Occipital lobe (tissue), 2 donors: ENCODE data around the gene CPSF4L. TPM values are rescaled to one million over a fixed set of nuclear protein-coding genes. Genes with fewer than 3 reads are reported as not detected.
A peak's percentile ranks its signal among the peaks of the same experiment; 100 is the strongest.
"Not testable (repeated sequence)": the region's sequence is repeated elsewhere in the genome, so short reads cannot be mapped to it uniquely, and the experiment has no call there.

Experiments used
- DNase-seq: peaks from one replicate; lab custom pipeline; 2025; lab: John Stamatoyannopoulos, UW
- total RNA-seq: library from RNA; depleted of rRNA; stranded (reverse); fragments of >200 nt; gene quantifications from one replicate; pipeline ENCODE4 v1.2.3, GENCODE V29; 2014

Gene CPSF4L
- total RNA-seq, 1 donor from 2014 or later = not detected

DNA sequence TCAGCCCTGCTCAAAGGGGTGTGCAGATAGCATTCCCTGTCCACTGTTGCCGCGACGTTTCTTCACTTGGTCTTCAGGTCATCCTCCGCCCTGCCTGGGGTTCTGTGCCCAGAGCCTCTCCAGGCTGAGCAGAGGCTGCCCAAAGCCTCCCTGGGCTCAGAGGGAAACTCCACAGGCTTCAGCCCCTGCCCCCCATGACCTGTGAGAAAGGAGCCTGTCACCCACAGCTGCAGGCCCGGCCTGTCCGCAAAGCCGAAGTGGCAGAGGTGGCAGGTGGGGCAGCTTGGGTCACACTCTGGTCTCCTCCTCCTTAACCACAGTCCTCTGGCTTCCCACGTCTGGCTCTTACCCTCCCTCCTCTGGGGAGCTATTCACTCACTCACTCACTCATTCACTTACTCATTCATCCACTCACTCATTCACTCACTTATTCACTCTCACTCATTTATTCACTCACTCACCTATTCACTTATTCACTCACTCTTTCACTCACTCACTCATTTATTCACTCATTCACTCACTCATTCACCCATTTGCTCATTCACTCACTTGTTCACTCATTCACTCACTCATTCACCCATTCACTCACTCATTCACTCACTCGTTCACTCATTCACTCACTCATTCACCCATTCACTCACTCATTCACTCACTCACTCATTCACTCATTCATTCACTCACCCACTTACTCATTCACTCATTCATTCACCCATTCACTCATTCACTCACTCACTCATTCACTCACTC, 7.1 kb upstream of the CPSF4L start:
- DNase-seq = no peak

DNA sequence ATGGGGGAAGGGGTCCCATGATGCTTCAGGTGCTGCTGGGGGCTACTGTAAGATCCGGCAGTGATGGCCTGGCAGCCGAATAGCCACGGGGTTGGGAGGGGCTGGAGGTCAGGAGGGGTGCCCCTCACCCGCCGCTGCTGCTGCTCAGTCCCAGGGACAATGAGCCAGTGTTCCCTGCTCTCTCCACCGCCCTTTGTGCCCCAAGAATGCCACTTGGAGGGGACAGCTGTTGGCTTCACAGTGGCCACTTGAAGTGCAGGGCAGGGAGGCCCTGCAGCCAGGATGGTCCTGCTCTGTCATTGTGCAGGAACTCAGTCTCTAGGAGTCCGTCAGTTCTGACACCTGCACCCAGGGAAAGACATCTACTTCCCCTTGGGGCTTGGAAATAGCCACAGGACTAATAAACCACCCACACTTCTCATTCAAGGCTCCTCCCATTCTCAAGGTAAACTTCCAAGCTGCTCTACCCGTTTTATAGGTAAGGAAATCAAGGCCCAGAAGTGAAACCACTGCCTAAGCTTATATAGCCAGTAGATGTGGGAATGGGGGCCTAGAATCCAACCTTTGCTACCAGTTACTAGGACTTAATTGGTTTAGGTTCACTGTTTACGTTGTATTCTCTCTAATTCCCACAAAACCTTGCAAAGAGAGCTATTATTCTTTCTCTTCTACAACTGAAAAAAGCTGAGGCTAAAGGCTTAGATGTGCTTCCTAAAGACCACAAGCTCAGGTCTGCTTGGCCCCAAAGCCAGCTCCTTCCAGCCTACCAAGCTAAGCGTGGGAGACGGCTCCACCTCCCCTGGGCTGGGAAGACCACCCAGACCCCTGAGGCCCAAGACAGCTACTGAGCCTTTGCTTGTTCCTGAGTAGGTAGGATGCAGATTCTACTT, 6.2 kb upstream of the CPSF4L start:
- DNase-seq = peak; percentile 64

DNA sequence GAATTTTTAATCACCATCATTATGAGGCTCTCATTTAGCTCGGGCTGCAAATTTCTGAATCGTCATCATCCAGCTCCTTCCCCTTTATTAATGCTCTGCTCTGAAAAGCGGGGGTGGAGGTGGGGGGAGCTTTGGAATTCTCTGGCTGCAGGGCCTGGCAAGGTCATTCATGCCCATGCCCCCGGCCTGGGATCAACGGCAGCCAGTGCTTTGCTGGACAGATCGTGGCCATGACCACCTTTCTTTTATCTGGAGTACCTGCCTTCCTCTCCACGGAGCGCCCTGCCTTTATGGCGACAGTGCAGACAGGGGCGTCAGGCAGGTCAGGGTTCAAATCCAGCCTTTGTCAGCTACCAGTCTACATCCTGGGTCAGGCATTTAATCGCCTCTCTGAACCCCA, 5.1 kb upstream of the CPSF4L start:
- no peak for DNase-seq

DNA sequence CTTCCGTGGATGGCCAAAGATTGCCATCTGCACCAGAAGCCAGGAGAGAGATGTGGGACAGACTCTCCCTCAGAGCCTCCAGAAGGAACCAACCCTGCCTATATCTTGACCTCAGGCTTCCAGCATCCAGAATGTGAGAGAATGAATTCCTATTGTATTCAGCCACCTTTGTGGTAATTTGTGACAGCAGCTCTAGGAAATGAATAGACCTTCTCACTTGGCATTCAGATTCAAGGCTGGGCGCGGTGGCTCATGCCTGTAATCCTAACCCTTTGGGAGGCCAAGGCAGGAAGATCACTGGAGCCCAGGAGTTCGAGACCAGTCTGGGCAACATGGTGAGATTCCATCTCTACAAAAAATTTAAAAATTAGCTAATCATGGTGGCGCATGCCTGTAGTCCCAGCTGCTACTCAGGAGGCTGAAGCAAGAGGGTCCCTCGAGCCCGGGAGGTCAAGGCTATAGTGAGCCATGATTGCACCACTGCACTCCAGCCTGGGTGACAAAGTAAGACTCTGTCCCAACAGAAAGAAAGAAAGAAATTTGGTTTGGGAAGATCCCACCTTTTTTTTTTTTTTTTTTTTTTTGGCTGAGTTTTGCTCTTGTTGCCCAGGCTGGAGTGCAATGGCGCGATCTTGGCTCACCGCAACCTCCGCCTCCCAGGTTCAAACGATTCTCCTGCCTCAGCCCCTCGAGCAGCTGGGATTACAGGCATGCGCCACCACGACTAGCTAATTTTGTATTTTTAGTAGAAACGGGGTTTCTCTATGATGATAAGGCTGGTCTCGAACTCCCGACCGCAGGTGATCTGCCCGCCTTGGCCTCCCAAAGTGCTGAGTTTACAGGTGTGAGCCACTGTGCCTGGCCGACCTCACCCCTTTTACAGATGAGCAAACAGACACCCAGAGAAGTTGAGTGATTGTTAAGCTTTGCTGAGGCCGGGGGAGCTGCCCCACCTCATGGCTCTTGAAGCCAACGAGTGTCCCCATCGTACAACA, 4.3 kb upstream of the CPSF4L start:
- no peak for DNase-seq

DNA sequence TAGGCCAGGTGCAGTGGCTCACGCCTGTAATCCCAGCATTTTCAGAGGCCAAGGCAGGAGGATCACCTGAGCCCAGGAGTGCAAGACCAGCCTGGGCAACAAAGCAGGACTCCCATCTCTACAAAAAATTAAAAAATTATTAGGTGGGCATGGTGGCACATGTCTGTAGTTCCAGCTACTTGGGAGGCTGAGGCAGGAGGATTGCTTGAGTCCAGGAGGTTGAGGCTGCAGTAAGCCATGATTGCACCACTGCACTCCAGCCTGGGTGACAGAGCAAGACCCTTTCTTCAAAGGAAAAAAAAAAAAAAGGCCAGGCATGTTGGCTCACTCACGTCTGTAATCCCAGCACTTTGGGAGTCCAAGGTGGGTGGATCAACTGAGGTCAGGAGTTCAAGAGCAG, 2.8 kb upstream of the CPSF4L start:
- DNase-seq = not testable (repeated sequence)

DNA sequence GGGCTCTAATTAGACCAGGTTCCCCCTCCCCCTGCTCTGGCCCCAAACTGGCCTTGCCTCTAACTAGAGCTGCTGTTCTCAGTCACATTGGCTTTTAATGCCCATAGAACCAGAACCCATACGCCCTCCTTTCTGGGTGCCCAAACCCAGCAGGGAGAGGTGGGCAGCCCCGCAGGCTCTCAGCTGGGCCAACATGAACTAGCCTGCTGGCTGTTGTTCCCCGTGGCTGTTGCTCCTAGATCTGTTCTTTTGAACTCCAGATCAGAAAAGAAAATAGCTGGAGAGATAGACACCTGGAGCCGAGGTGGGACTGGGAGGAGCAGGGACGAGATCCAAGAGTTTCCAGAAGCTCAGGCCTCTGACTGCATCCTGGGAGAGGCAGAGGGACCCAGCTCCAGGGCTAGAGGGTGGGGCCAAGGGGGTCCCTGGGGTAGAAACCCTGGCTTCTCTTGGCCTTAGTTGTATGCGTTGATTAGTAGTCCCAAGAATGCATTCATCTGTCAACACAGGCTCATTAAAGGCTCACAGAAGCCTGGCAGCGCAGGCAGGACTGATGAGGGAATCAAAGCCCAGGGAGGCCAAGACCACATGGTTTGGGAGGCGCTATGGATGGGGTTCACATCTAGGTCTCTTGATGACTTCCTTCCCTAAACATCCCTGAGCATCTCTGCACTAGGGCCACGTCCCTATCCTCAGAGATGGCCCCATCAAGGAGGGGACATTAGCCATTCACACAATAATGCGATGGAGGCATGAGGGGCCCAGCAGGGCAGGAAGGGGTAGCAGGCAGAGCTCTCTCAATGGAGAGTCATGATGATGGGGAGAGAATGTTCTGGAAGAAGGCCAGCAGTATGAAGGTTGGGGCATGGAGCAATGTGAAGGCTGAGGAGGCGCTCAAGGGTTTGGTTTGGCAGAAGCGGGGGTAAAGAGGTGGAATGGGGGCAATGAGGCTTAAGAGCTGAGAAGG, 1.3 kb upstream of the CPSF4L start:
- DNase-seq = no peak

DNA sequence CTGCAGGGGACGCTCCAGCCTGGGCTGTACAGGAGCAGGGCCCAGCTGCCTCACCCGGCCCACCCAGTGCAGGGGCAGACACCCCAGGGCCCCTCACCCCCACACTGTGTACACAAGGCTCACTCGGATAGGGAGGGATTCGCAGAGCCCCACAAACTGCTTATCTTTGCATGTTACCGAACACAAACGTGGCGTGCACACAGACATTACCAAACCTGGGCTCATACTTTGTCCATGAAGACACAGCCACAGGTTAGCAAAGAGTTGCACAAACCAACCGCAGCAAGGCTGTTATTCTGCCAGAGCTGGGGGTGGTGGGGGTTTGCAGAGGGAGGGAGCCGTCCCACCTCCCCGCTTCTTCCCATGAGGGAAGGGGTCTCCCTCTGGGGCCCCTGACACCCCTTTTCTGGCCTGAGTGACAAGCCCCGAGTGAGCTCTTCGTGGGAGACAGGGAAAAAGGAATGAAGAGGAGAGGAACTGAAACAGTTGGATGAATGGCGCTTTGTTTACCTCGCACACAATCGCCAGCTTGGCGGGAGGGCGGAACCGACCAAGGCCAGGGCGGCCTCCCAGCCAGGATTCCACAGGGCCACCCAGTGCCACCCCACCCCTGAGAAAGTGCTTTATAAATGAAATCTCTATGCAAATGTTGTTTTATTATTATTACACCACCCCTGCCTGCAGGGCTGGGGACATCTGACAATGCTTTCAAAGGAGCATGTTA, 434 bp upstream of the CPSF4L start:
- peak; percentile 30 for DNase-seq

DNA sequence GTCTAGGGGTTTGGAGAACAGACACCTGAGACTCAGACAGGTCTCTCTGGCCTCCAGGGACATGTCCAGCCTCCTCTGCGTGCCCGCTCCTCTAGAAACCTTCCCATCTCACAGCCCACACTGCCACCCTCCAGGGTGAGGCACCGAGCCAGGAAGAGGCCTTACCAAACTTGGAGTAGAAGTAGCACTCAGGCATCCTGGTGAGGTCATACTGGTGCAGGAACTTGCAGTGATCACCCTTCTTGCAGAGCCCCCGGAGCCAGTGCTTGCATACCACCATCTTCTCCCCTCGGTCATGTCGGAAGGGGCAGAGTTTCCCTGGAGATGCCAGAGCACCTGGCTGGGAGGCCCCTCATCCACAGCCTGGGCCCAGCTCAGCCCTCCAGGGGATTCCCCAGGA, 4.2 kb downstream of the CPSF4L start:
- DNase-seq = no peak

DNA sequence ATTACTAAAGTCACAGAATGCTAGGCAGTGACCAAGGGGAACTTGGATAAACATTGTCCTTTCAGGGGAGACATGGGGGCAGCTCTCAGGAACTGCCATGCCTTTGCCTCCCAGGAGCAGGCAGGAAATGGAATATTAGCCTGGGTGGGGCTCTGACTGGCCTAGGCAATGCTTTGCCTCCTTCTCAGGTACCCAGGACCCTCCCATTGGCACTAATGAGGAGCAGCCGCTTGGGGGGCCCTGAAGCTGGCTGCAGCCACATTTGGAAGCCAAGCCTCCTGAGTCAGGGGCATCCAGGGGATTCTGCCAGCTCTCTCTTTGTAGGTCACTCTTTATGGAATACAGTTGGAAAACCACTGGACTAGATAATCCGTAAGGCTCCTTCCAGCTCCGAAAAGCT, 5.5 kb downstream of the CPSF4L start:
- no peak for DNase-seq

DNA sequence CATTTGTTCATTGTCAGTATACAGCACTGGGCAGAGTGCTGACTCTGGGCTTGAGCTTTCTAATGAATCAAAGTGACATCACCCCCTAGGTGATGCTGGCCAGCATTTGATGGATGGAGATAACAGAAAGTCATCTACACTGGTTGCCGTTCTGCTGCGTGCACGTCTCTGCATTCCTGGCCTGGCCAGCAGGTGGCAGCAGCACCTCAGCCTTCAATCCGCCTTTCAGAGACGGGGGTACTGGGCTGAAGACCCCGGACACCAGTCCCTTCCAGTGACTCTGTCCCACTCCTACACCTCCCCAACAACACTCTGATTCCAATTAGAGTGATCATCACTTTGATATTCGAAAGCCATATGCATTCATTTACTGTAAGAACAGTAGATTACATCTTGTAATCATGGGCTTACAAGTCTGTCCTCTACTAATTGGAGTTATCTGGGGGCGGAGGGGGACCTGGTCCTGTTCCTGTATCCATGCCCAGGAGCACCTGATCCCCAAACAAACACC, 6.0 kb downstream of the CPSF4L start:
- DNase-seq = peak; percentile 23

DNA sequence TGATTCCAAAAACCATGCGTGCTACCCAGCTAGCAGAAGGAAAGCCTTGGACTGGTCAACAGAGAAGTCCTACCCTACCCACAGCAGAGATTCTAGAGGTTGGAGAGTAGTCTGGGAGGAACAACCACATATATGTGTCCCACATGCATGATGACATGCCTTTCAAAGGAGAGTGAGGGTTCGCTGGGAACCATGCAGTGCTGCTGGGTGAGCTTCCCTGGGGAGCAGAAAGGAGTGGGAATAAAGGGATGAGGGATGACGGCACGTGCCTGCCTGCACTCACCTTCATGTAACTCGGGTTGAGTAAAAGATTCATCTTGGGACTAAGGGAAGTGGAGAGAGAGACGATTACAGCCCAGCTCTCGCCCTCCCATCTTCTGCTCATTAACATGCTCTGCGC, 9.8 kb downstream of the CPSF4L start:
- no peak for DNase-seq

DNA sequence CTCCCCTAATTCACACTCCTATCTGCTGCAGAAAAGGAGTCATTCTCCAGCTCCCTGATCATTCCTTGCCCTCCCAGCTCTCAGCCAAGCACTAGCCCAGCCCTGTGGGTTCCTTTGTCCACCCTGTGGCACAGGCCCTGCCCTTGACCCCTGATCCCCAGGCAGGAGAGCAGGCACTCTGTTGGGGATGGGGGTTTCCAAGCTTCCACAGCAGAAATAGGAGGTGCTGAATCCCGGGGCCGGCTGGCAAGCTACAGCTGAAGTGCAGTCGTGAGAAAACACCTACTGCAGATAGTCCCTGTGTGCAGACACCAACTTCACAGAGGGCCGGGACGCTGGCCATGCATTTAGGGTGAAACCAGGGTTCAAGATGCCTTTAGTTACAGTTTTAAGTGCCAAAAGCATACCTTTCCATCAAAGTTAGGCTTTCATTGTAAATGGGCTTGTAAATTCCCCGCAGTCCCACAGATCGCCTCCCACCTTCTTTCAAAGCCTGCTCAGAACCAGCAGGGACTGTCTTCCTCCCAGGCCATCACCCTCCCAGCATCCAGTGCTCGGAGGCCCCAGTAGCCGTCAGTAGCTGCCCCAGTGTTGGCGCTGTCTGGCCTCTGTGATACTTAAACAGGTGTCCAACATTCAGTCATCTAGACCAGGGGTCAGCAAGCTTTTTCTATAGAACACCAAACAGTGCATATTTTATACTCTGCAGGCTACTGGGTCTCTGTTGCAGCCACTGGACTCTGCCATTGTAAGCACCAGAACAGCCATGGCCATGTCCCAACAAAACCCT, 10.6 kb downstream of the CPSF4L start:
- DNase-seq = no peak

DNA sequence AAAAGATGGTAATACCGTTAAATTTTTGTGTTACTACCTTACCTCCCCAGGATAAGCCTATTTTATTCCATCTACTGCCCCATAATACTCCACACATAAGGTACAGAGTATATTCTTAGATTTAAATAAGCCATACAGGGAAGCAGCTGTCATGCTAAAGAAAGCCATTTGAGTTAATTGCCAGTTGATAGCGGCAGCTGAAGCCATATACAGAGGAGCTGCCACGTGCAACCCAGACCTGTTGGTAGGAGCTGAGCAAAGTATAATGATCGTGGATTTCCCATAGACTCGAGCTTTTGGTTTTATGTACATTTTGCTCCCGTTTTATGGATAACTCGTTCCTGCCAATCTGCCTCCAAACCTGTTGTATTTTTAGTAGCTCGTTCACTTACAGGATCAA, 12.0 kb downstream of the CPSF4L start:
- no peak for DNase-seq

DNA sequence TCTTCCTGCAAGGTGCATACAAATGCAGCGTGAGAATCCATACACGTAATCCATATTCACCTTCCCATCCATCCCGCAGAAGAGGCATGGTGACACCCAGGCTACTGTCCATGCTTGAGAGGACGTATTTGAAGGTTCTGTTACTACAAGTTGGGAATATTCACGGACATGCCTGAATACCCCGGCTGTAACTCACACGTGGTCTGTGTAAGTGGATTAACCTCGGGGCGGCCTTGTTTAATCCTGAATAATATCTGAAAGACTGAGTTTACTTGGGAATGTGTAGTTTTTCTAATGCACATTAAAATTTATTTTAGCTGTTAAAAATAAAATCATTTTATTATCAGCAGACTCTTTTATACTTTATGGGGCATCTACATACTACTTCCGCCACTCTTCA, 13.1 kb downstream of the CPSF4L start:
- no peak for DNase-seq

DNA sequence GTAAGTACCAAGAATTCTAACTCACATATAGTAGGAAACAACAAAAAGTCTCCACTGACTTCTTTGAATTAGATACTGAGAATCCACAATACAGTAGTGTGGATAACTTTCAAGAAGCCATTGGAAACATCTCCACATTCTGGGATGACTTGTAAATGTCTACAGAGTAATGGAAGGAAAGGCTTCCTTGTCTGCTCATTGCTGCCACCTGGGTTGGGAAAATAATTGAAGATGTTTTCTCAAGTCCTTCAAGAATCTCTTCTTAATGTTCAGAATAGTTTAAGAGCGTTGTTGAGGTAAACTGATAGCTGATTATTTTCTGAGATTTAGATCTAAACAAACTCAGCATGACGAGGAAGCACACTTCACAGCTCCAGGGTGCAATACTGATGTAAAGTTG, 14.0 kb downstream of the CPSF4L start:
- no peak for DNase-seq

DNA sequence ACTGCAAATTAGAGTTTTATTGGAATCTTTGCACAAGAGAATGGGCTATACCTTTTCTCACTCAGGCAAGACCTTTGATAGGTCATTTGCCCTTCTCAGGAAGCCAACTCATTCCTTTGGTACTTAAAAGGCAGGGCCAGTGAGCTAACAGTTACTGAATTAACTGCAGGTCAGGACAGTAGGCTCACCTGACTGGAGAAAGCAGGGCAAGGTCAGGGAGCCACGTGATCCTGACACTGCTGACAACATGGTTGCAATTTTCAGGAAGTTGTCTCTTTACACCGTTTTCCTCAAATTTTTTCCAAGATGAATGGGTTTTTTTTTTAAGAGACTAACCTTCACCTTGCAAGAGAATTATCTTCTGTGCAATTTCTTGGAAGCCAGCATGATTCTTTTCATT, 21.1 kb downstream of the CPSF4L start:
- DNase-seq = no peak

DNA sequence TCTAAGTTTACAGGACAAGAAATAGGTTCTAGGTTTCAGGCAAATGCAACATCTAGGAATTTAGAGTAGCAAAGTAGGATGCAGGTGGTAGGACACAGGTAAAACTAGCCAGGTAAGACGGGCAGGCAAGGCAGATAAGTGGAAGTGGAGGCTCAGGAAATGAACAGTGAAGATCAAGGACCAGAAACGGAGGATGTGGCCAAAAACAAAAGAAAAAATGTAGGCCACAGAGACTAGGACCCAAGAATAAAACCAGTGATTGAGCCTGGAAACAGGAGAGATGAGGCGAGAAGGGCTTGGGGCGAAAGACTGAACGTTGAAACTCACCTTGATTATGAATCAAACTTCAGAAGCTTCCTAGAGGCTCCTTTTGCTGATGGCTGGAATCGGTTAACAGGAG, 24.0 kb downstream of the CPSF4L start:
- no peak for DNase-seq

DNA sequence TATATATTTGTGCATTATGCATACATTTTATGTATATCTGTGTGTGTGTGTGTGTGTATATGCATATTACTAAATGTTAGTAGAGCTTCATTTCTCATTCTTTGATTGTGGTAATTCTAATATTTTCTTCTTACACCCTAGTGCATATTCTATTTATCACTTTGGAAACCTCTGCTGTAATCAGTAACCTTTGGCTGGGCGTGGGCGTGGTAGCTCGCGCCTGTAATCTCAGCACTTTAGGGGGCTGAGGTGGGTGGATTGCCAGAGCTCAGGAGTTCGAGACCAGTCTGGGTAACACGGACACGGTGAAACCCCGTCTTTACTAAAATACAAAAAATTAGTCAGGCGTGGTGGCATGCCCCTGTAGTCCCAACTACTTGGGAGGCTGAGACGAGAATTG, 26.9 kb downstream of the CPSF4L start:
- DNase-seq = no peak
